Mucosa of descending colon (tissue), 3 donors: Measurements from ENCODE around the gene GRAMD4. TPM values are rescaled to one million over a fixed set of nuclear protein-coding genes. Genes with fewer than 3 reads are reported as not detected.
A peak's percentile ranks its signal among the peaks of the same experiment; 100 is the strongest.

Source experiments
- ATAC-seq: fragments of 200-7000 bp; cut with Tn5 transposase; one replicate; pipeline ENCODE4 v1.9.1; 2020; ENCODE audit warnings: mild to moderate bottlenecking, moderate library complexity
- DNase-seq, 3 donors: peaks; one replicate each; pipeline ENCODE4 v3.0.0-alpha.2; 2020
- H3K36me3 ChIP-seq: fragments of 200-600 bp; one replicate; pipeline ENCODE4 v1.8.0; 2021; ENCODE audit warnings: low read depth, mild to moderate bottlenecking
- H3K4me1 ChIP-seq: fragments of 200-600 bp; one replicate; pipeline ENCODE4 v1.8.0; 2021; ENCODE audit warnings: low read depth, mild to moderate bottlenecking
- H3K4me3 ChIP-seq: fragments of 200-600 bp; one replicate; pipeline ENCODE4 v1.8.0; 2021; ENCODE audit warnings: mild to moderate bottlenecking
- H3K9me3 ChIP-seq: fragments of 200-600 bp; one replicate; pipeline ENCODE4 v1.8.0; 2021; ENCODE audit warnings: mild to moderate bottlenecking
- CTCF ChIP-seq: fragments of 200-600 bp; IDR thresholded peaks from one replicate; pipeline ENCODE4 v1.8.0; 2022; ENCODE audit warnings: antibody characterized with exemption, mild to moderate bottlenecking
- intact Hi-C, 2 donors: fragments of 100-400 bp; cut with DNase I in 1 of 2; cut with micrococcal nuclease in 1 of 2; formaldehyde crosslinking; loops; one replicate each; pipeline versions ENCODE4 v1.11.0 to v1.11.1; 2022; cut with DNase I, micrococcal nuclease
- total RNA-seq, 3 donors: library from RNA; stranded (reverse); fragmentation: NEBNext Ultra II Directional in 2 of 3; extraction: Animal tissue kit (Norgen Biotek cat#: 25700) in 2 of 3; gene quantifications; one replicate each; pipeline versions ENCODE4 v1.2.1 to v1.2.4, GENCODE V29; 2021 to 2023
- donor health status: DM: no; HTN: no; CAD: no; lungs with moderate emphysema.
- donor health status: DM: no; HTN: no; CAD: no.
- donor health status: DM: no; HTN: yes; CAD: no.

Gene GRAMD4
- total RNA-seq, 3 donors from 2014 or later, result 114 to 203 (median 197) TPM

- TF ChIP-seq CTCF, result no peak
- Histone ChIP-seq H3K4me1 (peaks cover 31% of the 10 kb centered on the region), H3K36me3 (peaks cover 9% of the 10 kb centered on the region), H3K4me3 (no peak overlapping the region), H3K9me3 (no peaks in the 10 kb centered on the region)
- ATAC-seq (no peak), DNase-seq (peak in 2 of 3 donors; percentile 12 to 36)
- intact Hi-C loops, result no loop called here
These were observed 70.0 kb downstream of the GRAMD4 start for GRCh38 chr22:46690146-46690545.

GRCh38 chr22:46691571-46691970 is 71.4 kb downstream of the GRAMD4 start:
- Histone ChIP-seq H3K9me3 (no peaks in the 10 kb centered on the region), H3K4me1 (peaks cover 21% of the 10 kb centered on the region), H3K36me3 (peaks cover 15% of the 10 kb centered on the region), H3K4me3 (no peak overlapping the region)
- no peak for TF ChIP-seq CTCF
- DNase-seq, result peak in 2 of 3 donors; percentile 17 to 22
- no peak for ATAC-seq
- intact Hi-C loops, result no loop called here

GRCh38 chr22:46693634-46694415 is 73.6 kb downstream of the GRAMD4 start:
- ATAC-seq, result no peak
- intact Hi-C loops, result no loop called here
- Histone ChIP-seq H3K9me3 (no peaks in the 10 kb centered on the region), H3K4me3 (no peak overlapping the region), H3K36me3 (peaks cover 15% of the 10 kb centered on the region), H3K4me1 (peaks cover 10% of the 10 kb centered on the region)
- peak in 2 of 3 donors; percentile 13 for DNase-seq
- TF ChIP-seq CTCF, result no peak

GRCh38 chr22:46694416-46695170 is 74.4 kb downstream of the GRAMD4 start:
- Histone ChIP-seq H3K9me3 (no peaks in the 10 kb centered on the region), H3K36me3 (peaks cover 15% of the 10 kb centered on the region), H3K4me1 (peaks cover 2% of the 10 kb centered on the region), H3K4me3 (no peak overlapping the region)
- ATAC-seq, result no peak
- peak in 2 of 3 donors; percentile 22 to 43 for DNase-seq
- intact Hi-C loops, result no loop called here
- no peak for TF ChIP-seq CTCF

GRCh38 chr22:46695346-46696228 is 75.4 kb downstream of the GRAMD4 start:
- Histone ChIP-seq H3K4me1 (no peaks in the 10 kb centered on the region), H3K4me3 (no peak overlapping the region), H3K9me3 (no peaks in the 10 kb centered on the region), H3K36me3 (peaks cover 12% of the 10 kb centered on the region)
- peak in 2 of 3 donors; percentile 17 to 42 for DNase-seq
- TF ChIP-seq CTCF, result no peak
- intact Hi-C loops, result no loop called here
- ATAC-seq, result no peak
